HG03354 (cell line): ENCODE measurements around the gene UVSSA.

Experiments used
- ATAC-seq: cut with Tn5 transposase; IDR thresholded peaks from one replicate; pipeline ENCODE4 v1.9.1; 2021; ENCODE audit warnings: mild to moderate bottlenecking; ENCODE audit not compliant: unreplicated experiment, poor library complexity, severe bottlenecking

UVSSA gene, protein sequence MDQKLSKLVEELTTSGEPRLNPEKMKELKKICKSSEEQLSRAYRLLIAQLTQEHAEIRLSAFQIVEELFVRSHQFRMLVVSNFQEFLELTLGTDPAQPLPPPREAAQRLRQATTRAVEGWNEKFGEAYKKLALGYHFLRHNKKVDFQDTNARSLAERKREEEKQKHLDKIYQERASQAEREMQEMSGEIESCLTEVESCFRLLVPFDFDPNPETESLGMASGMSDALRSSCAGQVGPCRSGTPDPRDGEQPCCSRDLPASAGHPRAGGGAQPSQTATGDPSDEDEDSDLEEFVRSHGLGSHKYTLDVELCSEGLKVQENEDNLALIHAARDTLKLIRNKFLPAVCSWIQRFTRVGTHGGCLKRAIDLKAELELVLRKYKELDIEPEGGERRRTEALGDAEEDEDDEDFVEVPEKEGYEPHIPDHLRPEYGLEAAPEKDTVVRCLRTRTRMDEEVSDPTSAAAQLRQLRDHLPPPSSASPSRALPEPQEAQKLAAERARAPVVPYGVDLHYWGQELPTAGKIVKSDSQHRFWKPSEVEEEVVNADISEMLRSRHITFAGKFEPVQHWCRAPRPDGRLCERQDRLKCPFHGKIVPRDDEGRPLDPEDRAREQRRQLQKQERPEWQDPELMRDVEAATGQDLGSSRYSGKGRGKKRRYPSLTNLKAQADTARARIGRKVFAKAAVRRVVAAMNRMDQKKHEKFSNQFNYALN

GRCh38 chr4:1346781-1347409, at the start of gene UVSSA:
Gene UVSSA, plus strand, starts transcription at chr4:1347208. Its CDS starts 884 bp downstream, at chr4:1348092.
- ATAC-seq, result peak; percentile 94

GRCh38 chr4:1297456-1298325, 49.3 kb upstream of the UVSSA start:
- ATAC-seq, result no peak

- ATAC-seq, result no peak
Measured at GRCh38 chr4:1298461-1298860, 48.5 kb upstream of the UVSSA start.

GRCh38 chr4:1299301-1299860, 47.6 kb upstream of the UVSSA start:
- ATAC-seq, result no peak

DNA sequence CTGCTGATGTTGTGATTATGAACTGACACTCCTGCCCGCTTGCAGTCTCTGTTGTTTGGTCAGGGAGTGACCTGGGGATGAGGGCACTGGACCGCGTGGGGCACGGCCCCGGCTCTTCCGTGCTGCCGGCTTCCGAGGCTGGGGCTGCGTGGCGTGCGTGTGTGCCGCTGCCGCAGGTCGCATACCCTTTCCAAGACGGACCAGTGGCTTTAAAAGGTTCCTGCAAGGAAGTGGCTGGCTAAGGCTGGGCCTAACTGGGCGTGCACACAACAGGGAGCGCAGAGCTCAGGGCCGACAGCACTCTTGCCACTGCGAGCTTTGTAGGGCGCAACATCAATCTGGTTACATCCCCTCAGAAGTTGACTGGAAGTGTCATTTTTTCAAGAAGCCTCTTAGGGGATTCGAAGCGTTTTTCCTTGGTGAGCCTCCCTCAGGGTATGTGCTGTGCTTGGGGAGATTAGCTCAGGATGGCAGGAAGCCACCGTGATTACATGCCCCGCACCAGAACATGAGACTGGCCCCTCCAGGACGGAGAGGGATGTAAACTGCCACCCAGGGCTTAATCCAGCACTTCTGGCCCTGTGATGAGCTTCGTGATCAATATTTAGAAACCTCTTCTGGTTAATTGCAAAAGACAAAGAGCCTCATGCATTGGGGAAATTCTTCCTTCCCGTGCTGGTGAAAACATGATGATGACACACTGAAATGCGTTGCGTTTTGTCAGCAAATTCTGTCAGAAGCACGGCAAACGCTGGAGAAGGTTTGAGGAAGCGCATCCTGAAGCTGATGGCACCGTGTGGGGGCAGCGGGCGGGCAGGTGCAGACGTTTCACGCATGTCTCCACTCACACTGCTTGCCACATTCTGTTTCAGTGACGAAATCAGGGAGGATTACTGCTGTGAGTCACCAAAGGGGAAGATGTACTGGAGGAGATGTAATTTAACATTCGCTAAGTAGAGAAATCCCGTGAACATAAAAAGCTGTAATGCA, 46.2 kb upstream of the UVSSA start:
- ATAC-seq, result no peak

- ATAC-seq, result no peak
Measured at GRCh38 chr4:1302159-1302558, 44.8 kb upstream of the UVSSA start.

GRCh38 chr4:1305261-1305711, 41.7 kb upstream of the UVSSA start:
- no peak for ATAC-seq

DNA sequence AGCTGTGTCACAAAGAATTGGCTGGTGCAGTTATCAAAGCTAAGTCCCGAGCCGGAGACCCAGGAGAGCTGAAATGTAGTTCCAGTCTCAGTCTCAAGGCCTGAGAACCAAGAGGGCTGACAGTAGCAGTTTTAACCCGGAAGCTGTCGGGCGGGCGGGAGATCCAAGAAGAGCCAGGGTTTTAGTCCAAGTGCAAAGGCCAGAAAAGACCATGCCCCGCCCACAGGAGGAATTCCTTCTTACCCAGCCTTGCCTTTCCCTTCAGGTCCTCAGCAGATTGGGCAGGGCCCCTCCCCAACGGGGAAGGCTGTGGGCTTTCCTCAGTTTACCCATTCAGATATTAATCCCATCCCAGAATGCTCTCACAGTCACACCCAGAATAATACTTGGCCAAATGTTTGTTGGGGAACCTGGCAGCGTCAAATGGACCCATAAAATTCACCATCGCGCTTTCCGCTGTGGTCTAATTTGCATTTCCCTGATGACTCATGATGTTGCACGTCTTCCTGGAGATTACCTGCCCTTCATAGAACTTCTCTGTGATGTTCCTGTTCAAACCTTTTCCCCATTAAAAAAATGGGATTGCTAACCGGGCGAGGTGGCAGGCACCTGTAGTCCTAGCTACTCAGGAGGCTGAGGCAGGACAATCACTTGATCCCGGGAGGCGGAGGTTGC, 41.1 kb upstream of the UVSSA start:
- ATAC-seq, result no peak

DNA sequence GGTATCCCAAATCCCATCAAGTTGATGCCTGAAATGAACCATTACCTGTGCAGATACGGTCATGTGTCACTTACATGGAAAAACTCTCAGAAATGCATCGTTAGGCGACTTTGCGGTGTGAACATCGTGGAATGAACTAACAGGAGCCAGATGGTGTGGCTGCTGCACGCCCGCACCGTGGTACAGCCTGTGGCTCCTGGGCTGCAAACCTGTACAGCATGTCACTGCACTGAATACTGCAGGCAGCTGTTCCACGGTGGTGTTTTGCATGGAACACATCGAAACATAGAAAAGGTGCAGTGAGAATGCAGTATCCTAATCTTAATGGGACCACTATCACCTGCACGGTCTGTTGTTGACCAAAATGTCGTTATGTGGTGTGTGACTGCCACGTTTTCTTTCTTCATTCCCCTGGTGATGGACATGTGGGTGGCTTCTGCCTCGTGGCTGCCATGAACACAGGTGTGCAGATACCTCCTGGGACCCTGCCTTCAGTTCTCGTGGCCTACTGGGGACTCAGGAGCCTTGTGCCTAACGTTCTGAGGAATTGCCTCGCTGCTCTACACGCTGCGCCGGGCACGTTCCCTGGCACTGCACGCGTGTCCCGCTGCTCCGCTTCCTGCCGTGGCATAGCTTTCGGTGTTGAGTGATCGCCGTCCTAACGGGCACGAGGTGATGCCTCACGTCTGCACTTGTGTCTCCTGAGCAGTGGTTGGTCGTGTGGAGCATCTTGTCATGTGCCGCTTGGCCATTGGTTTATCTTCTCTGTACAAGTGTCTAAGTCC, 38.9 kb upstream of the UVSSA start:
- no peak for ATAC-seq

DNA sequence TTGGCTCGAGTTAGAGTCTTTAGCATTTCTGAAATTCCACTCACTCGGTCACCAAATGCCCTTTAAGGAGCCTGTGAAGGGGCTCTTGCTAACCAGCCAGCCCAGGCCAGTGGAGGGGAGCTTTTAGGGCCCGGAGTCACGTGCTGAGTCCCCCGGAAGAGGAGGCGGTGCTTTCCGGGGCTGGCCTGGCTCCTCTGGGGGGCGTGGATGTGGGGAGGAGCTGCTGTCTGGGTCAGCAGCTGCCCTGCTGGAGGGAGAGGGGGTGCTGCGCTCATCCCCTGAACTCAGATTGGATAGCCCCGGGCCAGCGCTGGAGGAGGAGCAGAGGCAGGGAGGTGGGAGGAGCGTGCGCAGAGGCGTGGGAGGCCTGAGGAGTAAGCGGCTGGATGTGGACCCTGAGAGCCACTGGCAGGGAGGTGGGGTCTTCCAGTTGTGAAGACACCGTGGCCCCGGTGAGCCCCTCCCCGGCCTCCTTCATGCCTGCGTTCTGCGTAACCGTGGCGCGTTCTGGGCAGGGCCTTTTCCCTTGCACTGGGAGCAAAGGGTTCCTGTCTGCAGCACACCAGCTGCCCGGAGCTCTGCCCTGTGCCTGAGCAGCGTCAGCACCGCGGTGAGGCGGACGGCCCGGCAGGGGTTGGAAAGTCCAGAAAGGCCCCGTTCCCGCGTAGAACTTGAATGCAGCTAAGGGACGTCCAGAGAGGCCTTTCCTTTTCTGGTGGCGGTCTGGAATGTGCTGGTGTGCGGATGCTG, 37.6 kb upstream of the UVSSA start:
- peak; percentile 94 for ATAC-seq

GRCh38 chr4:1310031-1310795, 36.8 kb upstream of the UVSSA start:
- no peak for ATAC-seq

DNA sequence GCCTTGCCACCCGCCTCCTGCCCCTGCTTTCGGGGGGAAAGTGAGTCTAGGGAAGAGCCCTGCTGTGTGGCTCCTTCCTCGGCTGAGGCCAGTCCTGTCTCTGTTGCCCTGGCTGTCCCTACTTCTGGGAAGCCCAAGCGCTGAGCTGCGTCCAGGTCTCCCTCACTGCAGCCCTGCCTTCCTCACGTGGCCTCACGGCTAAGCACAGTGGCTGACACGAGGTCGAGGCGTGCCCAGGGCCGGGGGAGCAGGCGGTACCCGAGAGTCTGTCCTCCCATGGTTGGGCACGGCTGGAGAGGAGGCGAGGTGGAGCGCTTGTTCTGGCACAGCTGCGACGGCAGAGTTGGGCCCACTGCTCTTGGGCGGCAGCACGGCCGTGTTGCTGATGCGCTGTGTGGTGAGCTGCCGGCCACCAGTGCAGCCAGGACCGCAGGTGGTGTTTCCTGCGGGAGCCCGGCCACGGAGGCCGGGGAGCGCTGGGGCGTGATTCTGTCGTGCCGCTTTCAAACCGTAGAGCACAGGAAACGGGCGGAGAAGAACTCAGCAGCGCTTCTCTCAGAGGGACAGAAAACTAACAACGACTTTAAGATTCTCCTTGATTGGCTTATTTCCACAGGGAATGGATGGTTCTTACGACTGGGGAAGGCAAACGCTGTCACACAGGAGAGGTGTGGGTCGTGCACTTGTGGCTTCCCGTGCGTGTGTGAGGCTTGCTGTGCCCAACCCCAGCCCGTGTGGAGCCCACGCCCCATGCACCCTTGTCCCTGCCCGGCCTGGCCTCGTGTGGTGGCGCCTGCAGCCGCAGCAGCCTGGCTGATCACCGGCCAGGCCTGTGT, 36.0 kb upstream of the UVSSA start:
- no peak for ATAC-seq

GRCh38 chr4:1312821-1313640, 34.0 kb upstream of the UVSSA start:
- ATAC-seq, result no peak

DNA sequence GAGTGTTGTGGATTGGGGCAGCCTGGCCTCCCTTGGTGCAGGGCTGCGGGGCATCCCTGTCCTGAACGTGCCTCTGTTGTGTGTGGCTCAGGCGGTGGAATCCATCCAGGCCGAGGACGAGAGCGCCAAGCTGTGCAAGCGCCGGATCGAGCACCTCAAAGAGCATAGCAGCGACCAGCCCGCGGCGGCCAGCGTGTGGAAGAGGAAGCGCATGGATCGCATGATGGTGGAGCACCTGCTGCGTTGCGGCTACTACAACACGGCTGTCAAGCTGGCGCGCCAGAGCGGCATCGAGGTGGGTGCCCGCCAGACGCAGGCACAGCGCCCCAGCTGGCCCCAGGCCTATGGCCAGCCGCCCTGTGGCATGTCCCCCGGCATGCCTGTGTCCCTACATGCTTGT, 31.7 kb upstream of the UVSSA start:
- ATAC-seq, result no peak
